ENCODE results near the gene TMEM108.

DNA sequence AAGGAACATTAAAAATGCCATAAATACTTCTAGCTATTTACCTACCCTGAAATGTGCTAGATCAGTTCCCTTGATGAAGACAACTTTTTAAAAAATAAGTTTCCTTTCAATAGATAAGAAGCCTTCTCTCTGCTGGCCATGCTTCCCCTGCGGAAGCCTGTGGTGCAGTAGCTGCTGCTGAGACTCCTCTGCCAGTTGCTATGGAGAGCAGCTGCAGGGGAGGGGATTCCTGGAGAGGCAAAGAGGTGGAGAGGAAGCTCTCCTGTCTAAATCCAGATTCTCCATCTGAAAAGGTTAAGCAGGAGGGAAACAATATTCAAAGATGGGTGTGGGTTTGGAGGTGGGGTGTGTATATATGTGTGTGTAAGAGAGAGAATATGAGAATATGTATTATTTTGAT, 291.9 kb downstream of the TMEM108 start:
- no peak for TF ChIP-seq YY1 (IDR thresholded peaks at IDR 0.05; ENCODE audit: insufficient read depth, insufficient read length)
- TF ChIP-seq SUZ12 (IDR thresholded peaks at IDR 0.05; ENCODE audit: extremely low read depth, insufficient read depth, insufficient read length): no peak

All from NT2/D1 (cell line).